ENCODE measurements around the gene TRAPPC8. TPM values are rescaled to one million over a fixed set of nuclear protein-coding genes. Genes with fewer than 3 reads are reported as not detected.
"Not testable (repeated sequence)": the region's sequence is repeated elsewhere in the genome, so short reads cannot be mapped to it uniquely, and the experiment has no call there.

The TRAPPC8 gene
- total and polyA plus RNA-seq, 11 donors = 9.5 to 41.9 (median 29.4) TPM

- peaks cover 0 to 91% (median 53%) of the 10 kb centered on the region in 9 donors for H3K36me3 ChIP-seq
- intact Hi-C loops (cut with DNase I) = no loop called here
- no peaks in the 10 kb centered on the region for H3K9me3 ChIP-seq
- H3K4me3 ChIP-seq = no peak overlapping the region
- H3K4me1 ChIP-seq = peaks cover 0 to 5% (median 0%) of the 10 kb centered on the region in 12 donors
- WGBS, 4 donors = 95 to 100% (median 97%) methylated on average over 1 of the region's 1 CpG
- TF ChIP-seq POLR2A (IDR thresholded peaks at IDR 0.05) (no peak), CTCF (IDR thresholded peaks at IDR 0.05) (no peak)
- H3K27me3 ChIP-seq = no peaks in the 10 kb centered on the region
- no peak for DNase-seq
- H3K27ac ChIP-seq = no peak overlapping the region
- ATAC-seq = no peak
Observed at GRCh38 chr18:31918733-31919132, 24.2 kb downstream of the TRAPPC8 start.

GRCh38 chr18:31901063-31901462, 41.9 kb downstream of the TRAPPC8 start:
- H3K36me3 ChIP-seq = peaks cover 0 to 100% (median 96%) of the 10 kb centered on the region in 9 donors
- ATAC-seq = no peak
- H3K4me3 ChIP-seq = no peak overlapping the region
- H3K4me1 ChIP-seq = no peaks in the 10 kb centered on the region
- no peak for DNase-seq
- H3K27me3 ChIP-seq = no peaks in the 10 kb centered on the region
- intact Hi-C loops (cut with DNase I) = loop anchor here in 2 of 10 donors (10.0 kb wide), 1 partner anchor 46 kb away; no protein-coding TSS in a partner anchor
- no peaks in the 10 kb centered on the region for H3K9me3 ChIP-seq
- TF ChIP-seq POLR2A (IDR thresholded peaks at IDR 0.05) (no peak), CTCF (IDR thresholded peaks at IDR 0.05) (no peak)
- no peak overlapping the region for H3K27ac ChIP-seq

GRCh38 chr18:31899771-31900170, 43.2 kb downstream of the TRAPPC8 start:
- WGBS, 4 donors = 96 to 98% (median 97%) methylated on average over 7 of the region's 7 CpGs

GRCh38 chr18:31892936-31893335, 50.0 kb downstream of the TRAPPC8 start:
- ATAC-seq = no peak
- Histone ChIP-seq H3K4me3 (no peak overlapping the region), H3K36me3 (peaks cover 0 to 98% (median 86%) of the 10 kb centered on the region in 9 donors), H3K4me1 (no peaks in the 10 kb centered on the region), H3K27me3 (no peaks in the 10 kb centered on the region), H3K9me3 (no peaks in the 10 kb centered on the region), H3K27ac (no peak overlapping the region)
- DNase-seq = no peak
- 88 to 98% (median 94%) methylated on average over 4 of the region's 4 CpGs for WGBS, 4 donors
- intact Hi-C loops (cut with DNase I) = no loop called here
- no peak for TF ChIP-seq POLR2A (IDR thresholded peaks at IDR 0.05)
- no peak for TF ChIP-seq CTCF (IDR thresholded peaks at IDR 0.05)

More at GRCh38 chr18:31899771-31900170, 43.2 kb downstream of the TRAPPC8 start:
- not testable (repeated sequence) for ATAC-seq, DNase-seq, H3K27me3 ChIP-seq, H3K27ac ChIP-seq, H3K9me3 ChIP-seq, H3K4me1 ChIP-seq, H3K4me3 ChIP-seq
- H3K36me3 ChIP-seq = peaks cover 0 to 100% (median 96%) of the 10 kb centered on the region in 9 donors
- intact Hi-C loops (cut with DNase I) = loop anchor here in 2 of 10 donors (10.0 kb wide), 1 partner anchor 45 kb away; no protein-coding TSS in a partner anchor

GRCh38 chr18:31891566-31891965, 51.4 kb downstream of the TRAPPC8 start:
- WGBS, 4 donors = 93 to 97% (median 96%) methylated on average over 3 of the region's 3 CpGs
- no peak for DNase-seq
- Histone ChIP-seq H3K9me3 (no peaks in the 10 kb centered on the region), H3K27me3 (no peaks in the 10 kb centered on the region), H3K27ac (no peak overlapping the region), H3K36me3 (peaks cover 0 to 98% (median 86%) of the 10 kb centered on the region in 9 donors), H3K4me3 (no peak overlapping the region), H3K4me1 (no peaks in the 10 kb centered on the region)
- intact Hi-C loops (cut with DNase I) = no loop called here
- TF ChIP-seq POLR2A (IDR thresholded peaks at IDR 0.05) = no peak
- no peak for TF ChIP-seq CTCF (IDR thresholded peaks at IDR 0.05)
- no peak for ATAC-seq
